Prostate gland (tissue), 2 donors: Measurements from ENCODE around the gene CHST15.

Experiments used
- POLR2A ChIP-seq: fragments of 450-650 bp; IDR thresholded peaks from one replicate; pipeline ENCODE4 v1.6.1; 2016; ENCODE audit warnings: antibody characterized with exemption, mild to moderate bottlenecking
- POLR2AphosphoS5 ChIP-seq: sonication (generic); formaldehyde crosslinking; IDR thresholded peaks from one replicate; pipeline ENCODE4 v1.6.1; 2017; ENCODE audit warnings: antibody characterized with exemption
- TF ChIP-seq, protein P1 (sequence below), 4 experiments: fragments of 200-600 bp in 2 of 4; fragments of 450-650 bp in 2 of 4; sonication (generic) in 2 of 4; IDR thresholded peaks; 1 replicate in 3 of 4; 2 replicates in 1 of 4; pipeline ENCODE4 v1.5.1; 2016 to 2019; ENCODE audit warnings: antibody characterized with exemption in 4 of 4, mild to moderate bottlenecking in 2 of 4, moderate library complexity in 2 of 4

GRCh38 chr10:124052561-124052960, 40.8 kb downstream of the CHST15 start:
- TF ChIP-seq, protein P1, sequence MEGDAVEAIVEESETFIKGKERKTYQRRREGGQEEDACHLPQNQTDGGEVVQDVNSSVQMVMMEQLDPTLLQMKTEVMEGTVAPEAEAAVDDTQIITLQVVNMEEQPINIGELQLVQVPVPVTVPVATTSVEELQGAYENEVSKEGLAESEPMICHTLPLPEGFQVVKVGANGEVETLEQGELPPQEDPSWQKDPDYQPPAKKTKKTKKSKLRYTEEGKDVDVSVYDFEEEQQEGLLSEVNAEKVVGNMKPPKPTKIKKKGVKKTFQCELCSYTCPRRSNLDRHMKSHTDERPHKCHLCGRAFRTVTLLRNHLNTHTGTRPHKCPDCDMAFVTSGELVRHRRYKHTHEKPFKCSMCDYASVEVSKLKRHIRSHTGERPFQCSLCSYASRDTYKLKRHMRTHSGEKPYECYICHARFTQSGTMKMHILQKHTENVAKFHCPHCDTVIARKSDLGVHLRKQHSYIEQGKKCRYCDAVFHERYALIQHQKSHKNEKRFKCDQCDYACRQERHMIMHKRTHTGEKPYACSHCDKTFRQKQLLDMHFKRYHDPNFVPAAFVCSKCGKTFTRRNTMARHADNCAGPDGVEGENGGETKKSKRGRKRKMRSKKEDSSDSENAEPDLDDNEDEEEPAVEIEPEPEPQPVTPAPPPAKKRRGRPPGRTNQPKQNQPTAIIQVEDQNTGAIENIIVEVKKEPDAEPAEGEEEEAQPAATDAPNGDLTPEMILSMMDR (IDR thresholded peaks at IDR 0.05) = no peak
- no peak for TF ChIP-seq POLR2A
- TF ChIP-seq POLR2AphosphoS5 = no peak
